Hepatocyte (in vitro differentiated cells): ENCODE measurements around the gene CCDC91.

Experiments used
- CTCF ChIP-seq: fragments of 200-600 bp; sonication (generic); IDR thresholded peaks from 2 replicates; pipeline ENCODE4 v1.5.1; 2016; ENCODE audit warnings: antibody characterized with exemption, mild to moderate bottlenecking; ENCODE audit not compliant: poor library complexity
- EZH2 ChIP-seq: fragments of 200-600 bp; sonication (generic); IDR thresholded peaks from 2 replicates; pipeline ENCODE4 v1.6.1; 2016; ENCODE audit warnings: antibody characterized with exemption, mild to moderate bottlenecking, borderline replicate concordance

- TF ChIP-seq EZH2 (no peak), CTCF (no peak)
These were observed 57.5 kb downstream of the CCDC91 start for GRCh38 chr12:28247806-28248205.
